Activated CD8-positive, alpha-beta memory T cell treated with anti-CD3 and anti-CD28 coated beads, Interleukin-2, amount 50 U/mL, for 24 hours (primary cell): ENCODE data around the gene TIMM10B.

ENCODE experiments used
- DNase-seq: peaks from one replicate; pipeline ENCODE4 v3.0.0-alpha.2; 2020; ENCODE audit errors: extremely low read depth

TIMM10B gene

DNA sequence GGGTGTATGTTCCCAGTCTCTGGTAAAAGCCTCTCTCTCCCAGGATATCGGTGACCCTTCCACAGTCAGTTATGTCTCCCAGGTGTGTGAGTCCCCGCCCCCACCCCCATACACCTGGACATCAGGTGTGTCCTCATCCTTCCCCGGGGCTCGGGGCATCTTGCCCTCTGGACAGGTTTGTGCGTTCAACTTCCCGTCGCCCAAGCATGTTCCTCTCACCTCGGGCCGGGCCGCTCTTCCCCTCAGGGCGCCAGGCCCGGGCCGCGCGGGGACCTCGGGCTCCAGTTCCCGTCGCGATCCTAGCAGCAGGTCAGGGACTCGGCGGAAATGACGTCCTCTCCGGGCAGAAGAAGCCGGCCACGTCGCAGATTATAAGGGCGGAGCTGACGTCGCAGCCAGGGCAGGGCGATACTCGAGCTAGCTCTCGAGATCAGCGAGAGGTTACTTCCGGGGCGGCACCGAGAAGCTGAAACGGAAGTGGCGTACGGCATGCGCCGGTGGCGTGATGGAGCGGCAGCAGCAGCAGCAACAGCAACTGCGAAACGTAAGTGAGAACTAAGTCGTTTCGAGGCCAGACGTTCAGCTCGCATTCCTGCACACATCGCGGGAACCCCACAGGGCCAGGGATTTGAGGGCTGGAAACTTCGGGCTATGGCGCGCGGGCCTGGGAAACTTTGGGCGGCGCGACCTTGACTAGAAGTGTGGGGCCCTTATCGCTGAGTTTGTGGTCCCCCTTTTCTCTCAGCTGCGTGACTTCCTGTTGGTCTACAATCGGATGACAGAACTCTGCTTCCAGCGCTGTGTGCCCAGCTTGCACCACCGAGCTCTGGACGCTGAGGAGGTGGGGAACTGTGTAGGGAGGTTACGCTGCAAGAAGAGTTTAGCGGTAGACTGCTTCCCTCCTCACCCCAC is at the start of gene TIMM10B, which contains the start of gene ARFIP2:
TIMM10B (plus strand) TSS at position 490 of the 912 bp plus-strand sequence; CDS start at position 506, 16 bp downstream.
ARFIP2 (minus strand) TSS at position 320 of the 912 bp plus-strand sequence. CDS start 910 bp downstream, outside the sequence.
- DNase-seq = peak; percentile 96

GRCh38 chr11:6431861-6432260 is 49.4 kb upstream of the TIMM10B start:
- no peak for DNase-seq

DNA sequence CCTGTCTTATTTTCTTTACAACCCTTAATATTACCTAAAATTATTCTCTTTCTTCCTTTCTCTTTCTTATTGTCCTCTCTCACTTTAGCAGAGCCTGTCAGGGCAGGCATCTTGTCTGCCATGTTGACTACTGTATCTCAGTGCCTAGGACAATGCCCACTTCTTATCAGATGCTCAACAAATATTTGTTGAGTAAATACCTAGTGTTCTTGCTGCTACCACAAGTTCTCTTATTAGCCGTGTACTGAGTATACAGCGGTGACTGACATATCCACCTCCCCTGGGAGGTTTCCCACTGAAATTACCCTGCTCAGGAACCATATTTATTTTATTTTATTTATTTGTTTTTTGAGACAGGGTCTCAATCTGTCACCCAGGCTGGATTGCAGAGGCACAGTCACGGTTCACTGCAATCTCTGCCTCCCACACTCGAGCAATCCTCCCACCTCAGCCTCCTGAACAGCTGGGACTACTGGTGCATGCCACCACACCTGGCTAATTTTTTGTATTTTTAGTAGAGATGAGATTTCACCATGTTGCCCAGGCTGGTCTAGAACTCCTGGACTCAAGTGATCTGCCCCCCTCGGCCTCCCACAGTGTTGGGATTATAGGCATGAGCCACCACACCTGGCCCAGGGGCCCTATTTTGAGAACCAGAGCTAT is 47.2 kb upstream of the TIMM10B start:
- no peak for DNase-seq

DNA sequence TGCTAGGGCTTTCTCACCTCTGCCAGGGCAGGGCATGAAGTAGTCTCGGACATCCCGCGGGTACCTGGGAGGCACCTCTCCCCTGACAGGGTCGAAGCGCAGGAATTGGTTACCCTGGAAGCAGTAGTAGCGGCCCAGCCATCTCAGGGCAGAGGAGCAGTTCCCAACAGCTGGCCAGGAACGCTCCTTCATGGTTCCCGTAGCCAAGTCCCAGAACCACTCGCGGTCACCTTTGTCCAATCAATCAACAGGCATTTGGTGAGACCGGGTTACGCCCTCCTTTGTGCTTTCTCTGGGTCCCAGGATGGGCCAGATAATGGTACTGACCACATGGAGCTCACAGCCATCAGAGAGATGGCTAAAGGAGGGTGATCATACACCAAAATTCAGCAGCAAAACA is 43.9 kb upstream of the TIMM10B start:
- no peak for DNase-seq

- DNase-seq = no peak
These were observed 43.3 kb upstream of the TIMM10B start for GRCh38 chr11:6437993-6438392.

GRCh38 chr11:6438979-6439571 is 42.2 kb upstream of the TIMM10B start:
- DNase-seq = no peak

- no peak for DNase-seq
These were observed 40.4 kb upstream of the TIMM10B start, which contains the start of gene HPX for GRCh38 chr11:6440906-6441358. Gene HPX (minus strand): TSS chr11:6440987. CDS start chr11:6440963, 24 bp downstream.

- no peak for DNase-seq
These were observed 38.9 kb upstream of the TIMM10B start for GRCh38 chr11:6442441-6442840.

- no peak for DNase-seq
These were observed 37.9 kb upstream of the TIMM10B start for GRCh38 chr11:6443269-6444003.

- DNase-seq = no peak
These were observed 32.7 kb upstream of the TIMM10B start for GRCh38 chr11:6448574-6448973.

GRCh38 chr11:6452219-6452618 is 29.1 kb upstream of the TIMM10B start:
- no peak for DNase-seq

GRCh38 chr11:6453152-6453551 is 28.1 kb upstream of the TIMM10B start:
- no peak for DNase-seq

DNA sequence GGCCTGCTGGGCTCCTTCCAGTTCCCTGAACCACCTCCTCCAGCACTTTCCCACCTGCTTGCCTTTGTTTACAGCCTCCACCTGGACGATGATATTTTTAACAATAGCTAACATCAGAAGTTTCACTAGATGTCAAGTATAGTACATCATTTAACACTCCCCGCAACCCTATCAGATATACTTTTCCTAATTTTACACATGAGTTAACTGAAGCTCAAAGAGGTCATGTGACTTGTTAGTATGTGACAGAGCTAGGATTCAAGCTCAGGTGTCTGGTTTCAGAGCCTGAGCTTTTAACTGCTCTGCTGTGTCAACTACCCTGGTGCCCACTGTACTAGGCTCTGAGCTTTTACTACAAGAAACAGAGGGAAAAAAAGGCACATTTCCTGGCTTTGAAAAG is 26.2 kb upstream of the TIMM10B start:
- no peak for DNase-seq

DNA sequence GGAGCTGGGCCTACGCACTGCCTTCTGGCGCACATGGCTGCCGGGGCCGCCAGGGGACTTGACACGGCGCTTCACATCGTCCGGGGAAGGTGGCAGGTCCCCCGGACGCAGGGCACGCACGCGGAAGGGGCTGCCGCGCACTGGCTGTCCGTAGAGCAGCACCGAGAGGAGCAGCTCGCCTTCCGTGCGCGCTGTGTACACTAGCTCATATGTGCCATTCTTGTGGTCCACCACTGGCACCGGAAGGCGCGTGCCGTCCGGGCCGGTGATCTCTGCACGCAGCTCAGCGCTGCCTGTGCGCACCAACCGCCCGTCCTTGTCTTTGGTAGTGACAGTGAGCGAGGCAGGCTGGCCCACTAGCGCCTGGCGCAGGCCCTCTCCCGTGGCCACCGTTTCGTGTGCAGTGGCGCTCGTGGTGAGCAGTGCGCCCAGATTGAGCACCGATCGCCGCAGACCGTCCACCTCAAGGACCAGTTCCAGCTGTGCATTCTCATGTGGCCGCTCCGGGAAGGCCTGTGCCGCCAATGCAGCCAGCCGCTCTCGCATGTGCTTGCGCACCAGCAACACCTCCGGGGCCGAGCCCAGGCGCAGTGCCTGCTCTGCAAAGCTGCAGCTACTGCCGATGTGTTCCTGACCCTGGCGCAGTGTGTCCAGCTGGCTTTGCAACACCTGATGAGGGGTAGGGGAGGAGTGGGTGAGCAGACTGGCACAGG is 24.8 kb upstream of the TIMM10B start:
- no peak for DNase-seq

GRCh38 chr11:6457581-6458320 is 23.6 kb upstream of the TIMM10B start:
- DNase-seq = no peak

DNA sequence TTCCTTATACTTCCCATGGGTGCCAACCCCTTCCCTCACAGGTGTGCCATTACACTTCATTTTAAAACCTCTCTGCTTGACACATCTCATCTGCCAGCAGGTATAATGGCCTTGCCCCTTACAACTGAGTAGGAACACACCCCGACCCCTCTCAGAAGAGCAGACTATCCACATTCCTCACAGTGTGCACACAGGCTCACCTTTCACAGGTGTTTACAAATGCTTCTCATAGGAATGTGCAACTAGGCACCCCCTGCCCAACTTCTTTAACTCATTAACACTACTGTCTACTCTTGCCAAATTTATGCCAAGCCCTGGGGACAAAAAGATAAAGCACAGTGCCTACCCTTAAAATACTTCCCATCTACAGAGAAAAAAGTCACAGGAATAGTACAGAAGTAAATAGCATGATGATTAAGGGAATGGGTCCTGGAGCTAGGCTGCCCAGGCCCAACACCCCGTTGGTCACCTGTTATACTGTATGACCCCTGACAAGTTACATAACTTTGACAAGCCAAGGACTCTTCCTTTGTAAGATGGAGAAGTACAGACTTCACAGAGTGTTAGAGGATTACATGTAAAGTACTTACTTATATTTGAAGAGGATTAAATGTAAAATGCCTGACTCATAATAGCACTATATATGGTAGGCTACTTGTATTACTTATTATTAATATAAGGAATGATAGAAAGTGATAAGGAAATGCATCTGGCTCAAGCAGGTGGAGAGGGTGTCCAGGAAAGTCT is 22.8 kb upstream of the TIMM10B start:
- no peak for DNase-seq

GRCh38 chr11:6459099-6459450 is 22.2 kb upstream of the TIMM10B start:
- DNase-seq = no peak

DNA sequence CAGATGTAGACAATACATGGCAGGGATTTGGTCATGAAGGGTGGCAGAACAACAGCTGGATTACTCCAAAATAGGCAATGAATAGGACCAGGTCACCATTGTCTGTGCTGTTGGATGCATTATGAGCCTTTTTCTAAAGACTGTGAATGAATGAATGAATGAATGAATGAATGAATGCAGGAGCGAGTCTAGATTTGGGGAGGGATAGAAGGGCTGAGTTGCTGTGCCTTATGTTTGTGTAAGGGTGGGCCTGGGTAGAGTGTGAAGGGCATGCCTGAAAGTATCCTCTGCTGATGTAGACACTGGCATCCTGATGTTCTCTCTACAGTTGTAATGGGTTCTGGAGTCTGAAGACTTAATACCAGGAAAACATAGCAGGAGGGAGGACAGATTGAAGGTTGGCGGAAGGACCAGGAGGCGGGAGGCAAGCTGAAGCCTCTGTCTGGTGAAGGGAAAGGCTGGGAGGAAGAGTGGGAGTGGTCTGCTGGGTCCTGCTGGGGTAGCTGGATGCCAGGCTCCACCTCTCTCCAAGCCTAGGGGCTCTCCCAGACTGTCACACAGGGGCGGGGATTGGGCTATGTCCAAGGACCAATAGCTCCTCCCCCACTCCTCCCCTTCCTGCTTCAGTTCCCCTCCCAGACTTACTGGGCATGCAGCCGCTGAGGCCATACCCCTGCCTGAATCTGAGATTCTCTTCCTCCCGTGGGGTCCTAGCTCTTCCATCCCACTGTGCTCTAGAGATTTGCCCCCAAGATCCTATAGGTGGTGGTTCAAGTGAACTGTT is 12.4 kb upstream of the TIMM10B start:
- no peak for DNase-seq

DNA sequence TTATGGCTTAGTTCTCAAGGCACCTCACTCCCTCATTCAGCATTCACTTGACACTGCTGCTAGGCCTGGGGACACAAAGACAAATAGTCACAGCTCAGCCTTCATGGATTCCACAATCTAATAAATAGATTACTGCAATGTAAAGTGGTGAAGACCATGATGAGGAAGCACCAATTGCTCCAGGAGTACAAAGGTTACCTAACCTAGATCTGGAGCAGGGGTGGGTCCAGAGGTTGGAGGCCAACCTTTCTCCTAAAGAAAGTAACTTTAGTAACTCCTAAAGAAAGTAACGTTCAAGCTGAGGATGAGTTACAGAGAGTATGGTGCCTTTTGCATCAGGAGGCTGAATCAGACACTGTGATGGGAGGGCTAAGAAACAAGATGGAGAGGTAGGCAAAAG is 11.7 kb upstream of the TIMM10B start:
- DNase-seq = no peak
